ENCODE data around the gene MED7.
A peak's percentile ranks its signal among the peaks of the same experiment; 100 is the strongest.

Gene MED7

GRCh38 chr5:157142317-157143126 lies at the start of gene MED7 (continued):
- TF ChIP-seq ZNF518A (tag by site-specific recombination; conservative IDR thresholded peaks at IDR 0.05; ENCODE audit: low read depth) (peak; percentile 54; the same call in 1 of the 2 replicates), ZEB2 (tag by site-specific recombination; IDR thresholded peaks at IDR 0.05) (0 out of 2 replicates have a peak, but pooled peaks have one; percentile 18), KLF8 (tag by site-specific recombination; IDR thresholded peaks at IDR 0.05) (peak; percentile 22; the same call in 1 of the 2 replicates), SP2 (tag by site-specific recombination; IDR thresholded peaks at IDR 0.05) (peak; percentile 96), ZNF843 (tag by site-specific recombination; IDR thresholded peaks at IDR 0.05) (0 out of 2 replicates have a peak, but pooled peaks have one; percentile 31), ZXDB (tag by site-specific recombination; IDR thresholded peaks at IDR 0.05) (peak; percentile 55), ZNF677 (tag by site-specific recombination; IDR thresholded peaks at IDR 0.05) (no peak), SETDB1 (IDR thresholded peaks at IDR 0.05; ENCODE audit: insufficient read length, low read length) (peak; percentile 57), ZNF16 (tag by site-specific recombination; IDR thresholded peaks at IDR 0.05; ENCODE audit: low read depth) (no peak), OVOL3 (tag by site-specific recombination; IDR thresholded peaks at IDR 0.05) (no peak), KLF17 (tag by site-specific recombination; IDR thresholded peaks at IDR 0.05) (peak; percentile 34; the same call in 1 of the 2 replicates), ZNF37A (tag by site-specific recombination; IDR thresholded peaks at IDR 0.05) (no peak), ZNF404 (tag by site-specific recombination; IDR thresholded peaks at IDR 0.05) (no peak), ZNF610 (tag by site-specific recombination; IDR thresholded peaks at IDR 0.05; ENCODE audit: borderline replicate concordance) (0 out of 2 replicates have a peak, but pooled peaks have one; percentile 19), ZBTB26 (tag by site-specific recombination; optimal IDR thresholded peaks at IDR 0.05) (peak; percentile 19), ZNF280D (tag by site-specific recombination; IDR thresholded peaks at IDR 0.05) (0 out of 2 replicates have a peak, but pooled peaks have one; percentile 10), ZNF580 (tag by site-specific recombination; IDR thresholded peaks at IDR 0.05) (peak; percentile 97), SP3 (tag by site-specific recombination; IDR thresholded peaks at IDR 0.05) (peak; percentile 89), WT1 (tag by site-specific recombination; IDR thresholded peaks at IDR 0.05) (0 out of 2 replicates have a peak, but pooled peaks have one; percentile 9), ZNF768 (tag by site-specific recombination; IDR thresholded peaks at IDR 0.05) (peak; percentile 68; the same call in 1 of the 2 replicates), CTCF (tag by site-specific recombination; IDR thresholded peaks at IDR 0.05) (no peak), ZNF660 (tag by site-specific recombination; IDR thresholded peaks at IDR 0.05) (peak; percentile 19; the same call in 1 of the 2 replicates), ZNF549 (tag by site-specific recombination; IDR thresholded peaks at IDR 0.05) (no peak), ZNF2 (tag by site-specific recombination; IDR thresholded peaks at IDR 0.05) (0 out of 2 replicates have a peak, but pooled peaks have one; percentile 28)
